ENCODE data around the gene DYNC1H1.

DNA sequence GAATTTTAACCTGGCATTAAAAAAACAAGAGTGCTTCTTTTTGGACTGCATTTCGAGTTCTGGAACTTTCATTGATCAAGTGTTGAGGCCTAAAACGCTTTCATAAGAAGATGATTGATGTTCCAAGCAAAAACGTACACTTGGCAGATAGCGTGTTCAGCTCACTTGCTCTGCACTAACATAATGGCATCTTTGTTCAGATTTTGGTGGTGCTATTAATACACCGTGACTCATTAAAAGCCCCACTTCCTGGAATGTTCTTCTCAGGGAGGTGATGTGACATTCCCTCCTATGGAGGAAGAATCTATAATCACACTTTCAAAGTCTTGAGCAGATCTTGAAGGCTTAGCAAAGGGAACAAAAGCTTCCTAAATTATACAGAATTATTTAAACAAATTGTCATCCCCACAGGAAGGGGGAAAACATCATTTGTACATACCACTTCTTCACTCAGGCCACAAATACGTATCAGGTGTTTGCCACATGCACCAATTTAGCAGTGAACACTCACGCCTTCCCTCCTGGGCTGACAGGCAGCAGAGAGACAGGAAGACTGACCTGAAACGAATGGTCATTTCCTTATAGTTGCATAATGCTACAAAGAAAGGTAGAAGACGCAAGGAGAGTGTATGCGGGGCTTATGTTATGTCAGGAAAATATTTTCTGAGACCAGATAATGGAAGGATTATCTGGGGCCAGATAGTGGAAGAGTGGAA lies 107.1 kb downstream of the DYNC1H1 start:
- no peak for TF ChIP-seq CTCF (conservative IDR thresholded peaks at IDR 0.05 in 1 of 2, IDR thresholded peaks at IDR 0.05 in 1 of 2; ENCODE audit: low read depth in 1 of 2, low read length in 2 of 2)
- no peak for TF ChIP-seq EZH2 (IDR thresholded peaks at IDR 0.05; ENCODE audit: low read length, missing control alignments)

Measured in fibroblast of lung (primary cell).